GM12878 (cell line): Measurements from ENCODE around the gene STK38. TPM values are rescaled to one million over a fixed set of nuclear protein-coding genes. Genes with fewer than 3 reads are reported as not detected.

Source experiments
- ATAC-seq: fragments of 200-7000 bp; cut with Tn5 transposase; 3 replicates; pipeline ENCODE4 v1.9.1; 2020; ENCODE audit warnings: mild to moderate bottlenecking, moderate library complexity
- BruUV-seq: library from RNA; stranded (reverse); fragments of 400-500 nt; replicated peaks from 2 replicates; lab custom pipeline; 2021; lab: Mats Ljungman, UMichigan
- CTCF ChIA-PET: fragments of 300-600 bp; sonication (Branson Sonifier 250); formaldehyde crosslinking; extraction: SDS; loops from one replicate; lab custom pipeline; 2021; ENCODE audit warnings: inconsistent platforms; lab: Yijun Ruan, JAX
- POLR2A ChIA-PET: fragments of 350-600 bp; formaldehyde crosslinking; extraction: SDS; loops from one replicate; lab custom pipeline; 2021; ENCODE audit warnings: inconsistent platforms; lab: Charles Lee
- RAD21 ChIA-PET: fragments of 300-600 bp; sonication (Branson Sonifier 250); formaldehyde crosslinking; loops from one replicate; lab custom pipeline; 2023; ENCODE audit warnings: antibody characterized with exemption; ENCODE audit not compliant: unreplicated experiment; lab: Charles Lee
- SMC1A ChIA-PET: fragments of 300-600 bp; sonication (Branson Sonifier 250); formaldehyde crosslinking; loops from one replicate; lab custom pipeline; 2023; ENCODE audit not compliant: unreplicated experiment, uncharacterized antibody; lab: Charles Lee
- DNase-seq: peaks from one replicate; pipeline ENCODE4 v3.0.0-alpha.2; 2011; ENCODE audit warnings: low read depth, low spot score
- FAIRE-seq: peaks from 3 replicates; lab custom pipeline; 2011; peaks lifted over from hg19 to GRCh38; lab: Jason Lieb, UNC
- H2AFZ ChIP-seq: 2 replicates; pipeline ENCODE4 v1.6.0; 2011; ENCODE audit warnings: low read depth, low read length, control low read depth; ENCODE audit not compliant: control insufficient read depth
- H3K27ac ChIP-seq: 2 replicates; pipeline ENCODE4 v1.5.1; 2011; ENCODE audit warnings: control low read depth; ENCODE audit not compliant: control insufficient read depth, insufficient read depth
- H3K27me3 ChIP-seq, 2 experiments: replicated peaks in 1 of 2; 2 replicates each; pipeline versions ENCODE4 v1.6.0 to v1.6.1; 2011; ENCODE audit warnings: low read length in 1 of 2; ENCODE audit not compliant: control insufficient read depth in 2 of 2, insufficient read depth in 2 of 2
- H3K36me3 ChIP-seq, 2 experiments: 2 replicates each; pipeline ENCODE4 v1.5.1; 2011; ENCODE audit warnings: low read length in 1 of 2; ENCODE audit not compliant: control insufficient read depth in 2 of 2, insufficient read depth in 2 of 2
- H3K4me1 ChIP-seq: 2 replicates; pipeline ENCODE4 v1.6.1; 2011; ENCODE audit warnings: mild to moderate bottlenecking, low read length, moderate library complexity, mixed read lengths; ENCODE audit not compliant: control insufficient read depth, insufficient read depth
- H3K4me2 ChIP-seq: 2 replicates; pipeline ENCODE4 v1.6.0; 2011; ENCODE audit warnings: control low read depth; ENCODE audit not compliant: control insufficient read depth, insufficient read depth
- H3K4me3 ChIP-seq: fragments of 200-600 bp; sonication (generic); 2 replicates; pipeline ENCODE4 v1.5.1; 2016
- H3K79me2 ChIP-seq: 2 replicates; pipeline ENCODE4 v1.6.0; 2011; ENCODE audit warnings: low read length; ENCODE audit not compliant: control insufficient read depth, insufficient read depth
- H3K9ac ChIP-seq: 2 replicates; pipeline ENCODE4 v1.8.0; 2011; ENCODE audit warnings: low read length, control low read depth, mixed read lengths; ENCODE audit not compliant: control insufficient read depth, insufficient read depth
- H3K9me3 ChIP-seq: replicated peaks from 3 replicates; pipeline ENCODE4 v1.5.1; 2011; ENCODE audit warnings: mild to moderate bottlenecking, low read length; ENCODE audit not compliant: control insufficient read depth, insufficient read depth
- H4K20me1 ChIP-seq: 2 replicates; pipeline ENCODE4 v1.6.0; 2011; ENCODE audit not compliant: control insufficient read depth, insufficient read depth
- ASH2L ChIP-seq: fragments of 300-600, 200-600 bp; sonication (generic); IDR thresholded peaks from 2 replicates; pipeline ENCODE4 v1.6.1; 2017; ENCODE audit warnings: low read depth, mild to moderate bottlenecking, borderline replicate concordance
- BCL11A ChIP-seq: IDR thresholded peaks from 2 replicates; pipeline ENCODE4 v1.6.1; 2011; ENCODE audit warnings: low read depth, low read length
- BCL3 ChIP-seq: IDR thresholded peaks from 2 replicates; pipeline ENCODE4 v1.6.1; 2011; ENCODE audit warnings: borderline replicate concordance, low read depth, mild to moderate bottlenecking, moderate library complexity, low read length; ENCODE audit not compliant: insufficient read depth, poor library complexity, severe bottlenecking
- BHLHE40 ChIP-seq, 2 experiments: fragments of 450-650 bp in 1 of 2; IDR thresholded peaks; 2 replicates each; pipeline ENCODE4 v1.6.1; 2011 to 2017; ENCODE audit warnings: low read depth in 2 of 2, borderline replicate concordance in 1 of 2, improper control_type of control experiment in 1 of 2, low read length in 1 of 2, mild to moderate bottlenecking in 1 of 2
- DPF2 ChIP-seq: fragments of 450-650 bp; IDR thresholded peaks from 2 replicates; pipeline ENCODE4 v1.6.1; 2017; ENCODE audit warnings: mild to moderate bottlenecking
- EGR1 ChIP-seq, 2 experiments: IDR thresholded peaks; 1 replicate in 1 of 2; 2 replicates in 1 of 2; pipeline ENCODE4 v1.6.1; 2011 to 2012; ENCODE audit warnings: low read depth in 2 of 2, low read length in 2 of 2, borderline replicate concordance in 1 of 2, mild to moderate bottlenecking in 1 of 2, moderate library complexity in 1 of 2
- NFIC ChIP-seq: IDR thresholded peaks from 2 replicates; pipeline ENCODE4 v1.6.1; 2012; ENCODE audit warnings: low read depth, mild to moderate bottlenecking, inconsistent platforms, low read length, moderate library complexity
- NRF1 ChIP-seq: conservative IDR thresholded peaks from 2 replicates; pipeline ENCODE4 v1.6.1; 2011; ENCODE audit warnings: mild to moderate bottlenecking, low read depth, low read length, improper control_type of control experiment
- RUNX3 ChIP-seq: IDR thresholded peaks from 2 replicates; pipeline ENCODE4 v1.6.1; 2012; ENCODE audit warnings: low read length, inconsistent platforms
- SMAD5 ChIP-seq: IDR thresholded peaks from 2 replicates; pipeline ENCODE4 v1.6.1; 2016; ENCODE audit warnings: antibody characterized with exemption, low read depth
- SREBF1 ChIP-seq: IDR thresholded peaks from 2 replicates; pipeline ENCODE4 v1.6.1; 2012; ENCODE audit warnings: mild to moderate bottlenecking, low read length
- SRF ChIP-seq, 2 experiments: IDR thresholded peaks; 2 replicates each; pipeline ENCODE4 v1.6.1; 2011; ENCODE audit warnings: low read depth in 2 of 2, low read length in 2 of 2, mild to moderate bottlenecking in 1 of 2, moderate library complexity in 1 of 2
- YY1 ChIP-seq: IDR thresholded peaks from 2 replicates; pipeline ENCODE4 v1.6.1; 2011; ENCODE audit warnings: low read depth, mild to moderate bottlenecking, low read length
- ZBED1 ChIP-seq: IDR thresholded peaks from 2 replicates; pipeline ENCODE4 v1.6.1; 2016; ENCODE audit warnings: borderline replicate concordance
- ZNF384 ChIP-seq: IDR thresholded peaks from 2 replicates; pipeline ENCODE4 v1.6.1; 2012; ENCODE audit warnings: low read depth, mild to moderate bottlenecking, low read length, improper control_type of control experiment, borderline replicate concordance
- WGBS: methylation state at CpG from one replicate; pipeline ENCODE4 v1.1.6; 2016; ENCODE audit warnings: low lambda C conversion rate; ENCODE audit not compliant: insufficient replicate concordance, insufficient coverage; ENCODE audit errors: missing lambda C conversion rate; 5-methylcytosine and 5-hydroxymethylcytosine counted together
- in situ Hi-C: fragments of 300-500 bp; cut with MboI; formaldehyde crosslinking; loops from 9 replicates; pipeline ENCODE4 v1.14.3; 2018; ENCODE audit warnings: mixed read lengths
- intact Hi-C: fragments of 100-400 bp; cut with micrococcal nuclease; formaldehyde crosslinking; loops from one replicate; pipeline ENCODE4 v1.14.2; 2022; ENCODE audit not compliant: unreplicated experiment
- polyA plus RNA-seq, 11 experiments: library from polyadenylated mRNA; depleted of rRNA in 4 of 11; unstranded in 6 of 11; stranded (reverse) in 5 of 11; fragments of >200 nt; fragmentation: Nextera tagmentation in 4 of 11; fragmentation: Illumina TruSeq in 1 of 11; extraction: Ambion mirVana in 4 of 11; extraction: Trizol in 1 of 11; gene quantifications; 1 replicate in 1 of 11; 2 replicates in 10 of 11; pipeline versions ENCODE4 v1.2.1 to v1.2.3, GENCODE V29; 2011 to 2016; ENCODE audit warnings: inconsistent platforms in 2 of 11, missing spikeins in 2 of 11, low read depth in 1 of 11
- total RNA-seq, 4 experiments: library from RNA; depleted of rRNA in 3 of 4; stranded (reverse); fragments of >200 nt in 3 of 4; fragmentation: Illumina TruSeq in 1 of 4; extraction: Trizol in 1 of 4; gene quantifications; 2 replicates each; pipeline versions ENCODE4 v1.2.1 to v1.2.3, GENCODE V29; 2013 to 2021
- TF ChIP-seq, protein P1 (sequence below): fragments of 450-650 bp; IDR thresholded peaks from 2 replicates; pipeline ENCODE4 v1.6.1; 2017; ENCODE audit warnings: borderline replicate concordance
- TF ChIP-seq, protein P2 (sequence below): fragments of 450-650 bp; IDR thresholded peaks from 2 replicates; pipeline ENCODE4 v1.6.1; 2017; ENCODE audit warnings: mild to moderate bottlenecking, moderate library complexity

Gene STK38
- total and polyA plus RNA-seq, 10 of the 15 experiments (the other 5 are each of a cell fraction or from before 2014, with no cell fraction given): 4.1 to 18.7 (median 13.6) TPM

DNA sequence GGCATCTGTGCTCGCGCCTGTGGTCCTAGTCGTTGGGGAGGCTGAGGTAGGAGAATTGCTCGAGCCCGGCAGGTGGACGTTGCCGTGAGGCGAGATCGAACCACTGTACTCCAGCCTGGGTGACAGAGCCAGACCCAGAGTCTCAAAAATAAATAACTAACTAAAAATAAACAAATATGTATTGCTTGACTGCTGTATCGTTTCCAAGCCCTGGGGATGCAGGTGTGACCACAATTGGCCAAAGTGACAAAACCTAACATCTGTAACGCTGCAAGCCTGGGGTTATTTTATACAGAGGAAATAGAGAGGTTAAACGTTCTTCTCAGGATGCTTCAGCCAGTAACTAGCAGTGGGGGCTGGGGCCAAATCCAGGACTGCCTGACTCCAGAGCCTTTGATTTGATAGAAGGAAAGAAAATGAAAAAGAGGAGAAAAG is 45.0 kb upstream of the STK38 start:
- peak overlapping the region; percentile 52 for H2AFZ ChIP-seq
- TF ChIP-seq BCL3: no peak
- no peak for TF ChIP-seq EGR1 (IDR thresholded peaks at IDR 0.05; ENCODE audit: borderline replicate concordance in 1 of 2, low read depth in 2 of 2, low read length in 2 of 2)
- TF ChIP-seq, protein P1, sequence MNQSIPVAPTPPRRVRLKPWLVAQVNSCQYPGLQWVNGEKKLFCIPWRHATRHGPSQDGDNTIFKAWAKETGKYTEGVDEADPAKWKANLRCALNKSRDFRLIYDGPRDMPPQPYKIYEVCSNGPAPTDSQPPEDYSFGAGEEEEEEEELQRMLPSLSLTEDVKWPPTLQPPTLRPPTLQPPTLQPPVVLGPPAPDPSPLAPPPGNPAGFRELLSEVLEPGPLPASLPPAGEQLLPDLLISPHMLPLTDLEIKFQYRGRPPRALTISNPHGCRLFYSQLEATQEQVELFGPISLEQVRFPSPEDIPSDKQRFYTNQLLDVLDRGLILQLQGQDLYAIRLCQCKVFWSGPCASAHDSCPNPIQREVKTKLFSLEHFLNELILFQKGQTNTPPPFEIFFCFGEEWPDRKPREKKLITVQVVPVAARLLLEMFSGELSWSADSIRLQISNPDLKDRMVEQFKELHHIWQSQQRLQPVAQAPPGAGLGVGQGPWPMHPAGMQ: no peak
- TF ChIP-seq ZBED1: no peak
- no peak for TF ChIP-seq SREBF1
- peak; percentile 89 for TF ChIP-seq RUNX3
- TF ChIP-seq SMAD5: no peak
- TF ChIP-seq DPF2: peak; percentile 44; the same call in 1 of the 2 replicates
- TF ChIP-seq SRF (IDR thresholded peaks at IDR 0.05; ENCODE audit: low read depth in 2 of 2, low read length in 2 of 2): no peak
- TF ChIP-seq YY1: no peak
- TF ChIP-seq NFIC: peak; percentile 76
- 0 out of 2 replicates have a peak, but pooled peaks have one; percentile 15 for TF ChIP-seq BCL11A
- TF ChIP-seq ASH2L: no peak
- no peak for TF ChIP-seq ZNF384
- TF ChIP-seq, protein P2, sequence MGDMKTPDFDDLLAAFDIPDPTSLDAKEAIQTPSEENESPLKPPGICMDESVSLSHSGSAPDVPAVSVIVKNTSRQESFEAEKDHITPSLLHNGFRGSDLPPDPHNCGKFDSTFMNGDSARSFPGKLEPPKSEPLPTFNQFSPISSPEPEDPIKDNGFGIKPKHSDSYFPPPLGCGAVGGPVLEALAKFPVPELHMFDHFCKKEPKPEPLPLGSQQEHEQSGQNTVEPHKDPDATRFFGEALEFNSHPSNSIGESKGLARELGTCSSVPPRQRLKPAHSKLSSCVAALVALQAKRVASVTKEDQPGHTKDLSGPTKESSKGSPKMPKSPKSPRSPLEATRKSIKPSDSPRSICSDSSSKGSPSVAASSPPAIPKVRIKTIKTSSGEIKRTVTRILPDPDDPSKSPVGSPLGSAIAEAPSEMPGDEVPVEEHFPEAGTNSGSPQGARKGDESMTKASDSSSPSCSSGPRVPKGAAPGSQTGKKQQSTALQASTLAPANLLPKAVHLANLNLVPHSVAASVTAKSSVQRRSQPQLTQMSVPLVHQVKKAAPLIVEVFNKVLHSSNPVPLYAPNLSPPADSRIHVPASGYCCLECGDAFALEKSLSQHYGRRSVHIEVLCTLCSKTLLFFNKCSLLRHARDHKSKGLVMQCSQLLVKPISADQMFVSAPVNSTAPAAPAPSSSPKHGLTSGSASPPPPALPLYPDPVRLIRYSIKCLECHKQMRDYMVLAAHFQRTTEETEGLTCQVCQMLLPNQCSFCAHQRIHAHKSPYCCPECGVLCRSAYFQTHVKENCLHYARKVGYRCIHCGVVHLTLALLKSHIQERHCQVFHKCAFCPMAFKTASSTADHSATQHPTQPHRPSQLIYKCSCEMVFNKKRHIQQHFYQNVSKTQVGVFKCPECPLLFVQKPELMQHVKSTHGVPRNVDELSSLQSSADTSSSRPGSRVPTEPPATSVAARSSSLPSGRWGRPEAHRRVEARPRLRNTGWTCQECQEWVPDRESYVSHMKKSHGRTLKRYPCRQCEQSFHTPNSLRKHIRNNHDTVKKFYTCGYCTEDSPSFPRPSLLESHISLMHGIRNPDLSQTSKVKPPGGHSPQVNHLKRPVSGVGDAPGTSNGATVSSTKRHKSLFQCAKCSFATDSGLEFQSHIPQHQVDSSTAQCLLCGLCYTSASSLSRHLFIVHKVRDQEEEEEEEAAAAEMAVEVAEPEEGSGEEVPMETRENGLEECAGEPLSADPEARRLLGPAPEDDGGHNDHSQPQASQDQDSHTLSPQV: no peak
- TF ChIP-seq BHLHE40 (IDR thresholded peaks at IDR 0.05; ENCODE audit: borderline replicate concordance in 1 of 2, low read depth in 2 of 2, low read length in 1 of 2): peak in 1 of 2 experiments; percentile 23; a peak in 1 of 4 replicates
- TF ChIP-seq NRF1: no peak

More for the DNA sequence above, 45.0 kb upstream of the STK38 start:
- ChIA-PET CTCF (interaction anchor here (0.8 to 1.9 kb wide), 3 partner anchors 13 to 169 kb away, joined by 3 to 9 read pairs (median 3); no protein-coding TSS in a partner anchor), RAD21 (interaction anchor here (0.5 to 1.8 kb wide), 5 partner anchors 13 to 675 kb away, joined by 3 to 7 read pairs (median 4); no protein-coding TSS in a partner anchor), POLR2A (interaction anchor here (0.6 to 0.9 kb wide), 3 partner anchors 15 to 552 kb away, joined by 3 to 4 read pairs (median 4); no protein-coding TSS in a partner anchor), SMC1A (interaction anchor here (1.5 to 1.6 kb wide), 2 partner anchors 11 to 46 kb away, joined by 4 to 5 read pairs; no protein-coding TSS in a partner anchor)
- peak overlapping the region; percentile 40; the same call in 1 of the 2 replicates for H3K27ac ChIP-seq
- ATAC-seq (peak; percentile 28), DNase-seq (peak; percentile 72), FAIRE-seq (peak; percentile 18)
- peaks cover 35% of the 10 kb centered on the region for H3K79me2 ChIP-seq
- BruUV-seq: no TSS peak
- 3% methylated on average over 12 of the region's 12 CpGs for WGBS
- H3K4me3 ChIP-seq: peak overlapping the region; percentile 53; the same call in 1 of the 2 replicates
- no peaks in the 10 kb centered on the region for H3K9me3 ChIP-seq
- no peaks in the 10 kb centered on the region for H3K27me3 ChIP-seq
- peak overlapping the region; percentile 37 for H3K9ac ChIP-seq
- peaks cover 8% of the 10 kb centered on the region for H3K4me1 ChIP-seq
- peak overlapping the region; percentile 88 for H3K4me2 ChIP-seq
- H4K20me1 ChIP-seq: no peaks in the 10 kb centered on the region; the same call in 1 of the 2 replicates
- in situ Hi-C loops: no loop called here
- peaks cover 0 to 2% of the 10 kb centered on the region in 2 experiments for H3K36me3 ChIP-seq
- intact Hi-C loops: loop anchor here (5.0 kb wide), 1 partner anchor 170 kb away; no protein-coding TSS in a partner anchor
